HCT116 (cell line): ENCODE measurements around the gene UBE3C. TPM values are rescaled to one million over a fixed set of nuclear protein-coding genes. Genes with fewer than 3 reads are reported as not detected.

Experiments used
- ATAC-seq: fragments of 200-7000 bp; cut with Tn5 transposase; 2 replicates; pipeline ENCODE4 v1.9.1; 2020; ENCODE audit warnings: mild to moderate bottlenecking, moderate library complexity
- BruUV-seq: library from RNA; stranded (reverse); fragments of 400-500 nt; replicated peaks from 2 replicates; lab custom pipeline; 2021; lab: Mats Ljungman, UMichigan
- CTCF ChIA-PET: fragments of 300-600 bp; sonication (Branson Sonifier 250); formaldehyde crosslinking; loops from one replicate; lab custom pipeline; 2021; ENCODE audit warnings: antibody characterized with exemption; lab: Charles Lee
- POLR2A ChIA-PET: fragments of 300-600, 350-600 bp; sonication (Branson Sonifier 250); formaldehyde crosslinking; loops from one replicate; lab custom pipeline; 2021; ENCODE audit warnings: antibody characterized with exemption; lab: Charles Lee
- RAD21 ChIA-PET, 2 experiments: fragments of 300-600 bp; sonication (Branson Sonifier 250); formaldehyde crosslinking; loops; one replicate each; lab custom pipeline; 2023; ENCODE audit warnings: low total read pairs in 2 of 2; ENCODE audit not compliant: uncharacterized antibody in 2 of 2, unreplicated experiment in 2 of 2, low non-redundant PET in 1 of 2; lab: Charles Lee
- DNase-seq: peaks from one replicate; pipeline ENCODE4 v3.0.0-alpha.2; 2010; ENCODE audit warnings: low read depth, low spot score
- H2AFZ ChIP-seq: fragments of 200-600 bp; shearing (Covaris generic), sonication (generic); 2 replicates; pipeline ENCODE4 v1.6.1; 2017; ENCODE audit warnings: low read depth, mixed run types, mixed read lengths, antibody characterized with exemption, low read length; ENCODE audit not compliant: poor library complexity, severe bottlenecking
- H3K27ac ChIP-seq: 2 replicates; pipeline ENCODE4 v1.5.1; 2012; ENCODE audit warnings: low read depth, low read length
- H3K27me3 ChIP-seq: fragments of 200-600 bp; sonication (generic); 2 replicates; pipeline ENCODE4 v1.6.1; 2016; ENCODE audit warnings: mixed run types, low read length, mixed read lengths; ENCODE audit not compliant: insufficient read depth
- H3K36me3 ChIP-seq, 2 experiments: fragments of 200-500 bp in 1 of 2; fragments of 200-600 bp in 1 of 2; sonication (Bioruptor generic) in 1 of 2; sonication (generic) in 1 of 2; 2 replicates each; pipeline versions ENCODE4 v1.5.1 to v1.6.1; 2014 to 2016; ENCODE audit warnings: low read length in 2 of 2, inconsistent platforms in 1 of 2, mixed read lengths in 1 of 2, mixed run types in 1 of 2; ENCODE audit not compliant: insufficient read depth in 2 of 2, control insufficient read depth in 1 of 2
- H3K4me1 ChIP-seq, 2 experiments: fragments of 200-600 bp in 1 of 2; sonication (generic) in 1 of 2; 2 replicates each; pipeline versions ENCODE4 v1.5.1 to v1.6.1; 2012 to 2017; ENCODE audit warnings: low read length in 2 of 2, inconsistent platforms in 1 of 2, mild to moderate bottlenecking in 1 of 2, mixed read lengths in 1 of 2, mixed run types in 1 of 2, moderate library complexity in 1 of 2; ENCODE audit not compliant: insufficient read depth in 2 of 2, control insufficient read depth in 1 of 2
- H3K4me2 ChIP-seq: fragments of 200-600 bp; sonication (generic); 2 replicates; pipeline ENCODE4 v1.6.1; 2017; ENCODE audit warnings: mixed run types, low read length, mixed read lengths
- H3K4me3 ChIP-seq, 2 experiments: fragments of 200-600 bp in 1 of 2; sonication (generic) in 1 of 2; replicated peaks in 1 of 2; 2 replicates each; pipeline ENCODE4 v1.5.1; 2011 to 2016; ENCODE audit warnings: low read length in 2 of 2, control low read depth in 1 of 2, low read depth in 1 of 2, mild to moderate bottlenecking in 1 of 2, mixed read lengths in 1 of 2, mixed run types in 1 of 2
- H3K79me2 ChIP-seq: fragments of 200-600 bp; sonication (generic); 2 replicates; pipeline ENCODE4 v1.6.1; 2017; ENCODE audit warnings: mild to moderate bottlenecking, mixed run types, low read length, moderate library complexity, mixed read lengths; ENCODE audit not compliant: insufficient read depth
- H3K9ac ChIP-seq: fragments of 200-600 bp; sonication (generic); 2 replicates; pipeline ENCODE4 v1.6.1; 2016; ENCODE audit warnings: low read length, mixed read lengths
- H3K9me2 ChIP-seq: fragments of 200-600 bp; sonication (generic), shearing (Covaris generic); 2 replicates; pipeline ENCODE4 v1.6.1; 2017; ENCODE audit warnings: mixed run types, mild to moderate bottlenecking, moderate library complexity; ENCODE audit not compliant: insufficient read depth
- H3K9me3 ChIP-seq, 2 experiments: fragments of 200-500 bp in 1 of 2; fragments of 200-600 bp in 1 of 2; sonication (Bioruptor generic) in 1 of 2; sonication (generic) in 1 of 2; 2 replicates each; pipeline ENCODE4 v1.6.1; 2014 to 2017; ENCODE audit warnings: low read length in 2 of 2, mixed read lengths in 2 of 2, inconsistent platforms in 1 of 2, low read depth in 1 of 2, mild to moderate bottlenecking in 1 of 2, mixed run types in 1 of 2, moderate library complexity in 1 of 2; ENCODE audit not compliant: control insufficient read depth in 1 of 2, insufficient read depth in 1 of 2
- H4K20me1 ChIP-seq: fragments of 200-600 bp; sonication (generic), shearing (Covaris generic); 2 replicates; pipeline ENCODE4 v1.6.1; 2017; ENCODE audit warnings: mixed run types, mild to moderate bottlenecking, moderate library complexity; ENCODE audit not compliant: insufficient read depth
- CBX3 ChIP-seq: IDR thresholded peaks from 2 replicates; pipeline ENCODE4 v1.6.1; 2012; ENCODE audit warnings: low read depth
- FOSL1 ChIP-seq: IDR thresholded peaks from 2 replicates; pipeline ENCODE4 v1.6.1; 2012; ENCODE audit warnings: low read depth
- JUND ChIP-seq: IDR thresholded peaks from 2 replicates; pipeline ENCODE4 v1.6.1; 2012
- POLR2A ChIP-seq: IDR thresholded peaks from 2 replicates; pipeline ENCODE4 v1.7.0; 2011; ENCODE audit warnings: borderline replicate concordance; ENCODE audit not compliant: insufficient read depth, insufficient read length; ENCODE audit errors: extremely low read depth
- POLR2AphosphoS5 ChIP-seq: IDR thresholded peaks from 2 replicates; pipeline ENCODE4 v1.6.1; 2011; ENCODE audit warnings: mild to moderate bottlenecking, low read depth, low read length, moderate library complexity
- RAD21 ChIP-seq: IDR thresholded peaks from 2 replicates; pipeline ENCODE4 v1.6.1; 2012; ENCODE audit warnings: low read depth, mild to moderate bottlenecking
- SRF ChIP-seq: IDR thresholded peaks from 2 replicates; pipeline ENCODE4 v1.6.1; 2012; ENCODE audit warnings: low read depth
- ZBTB33 ChIP-seq: IDR thresholded peaks from 2 replicates; pipeline ENCODE4 v1.6.1; 2011; ENCODE audit warnings: mild to moderate bottlenecking, low read length, moderate library complexity; ENCODE audit not compliant: insufficient replicate concordance; ENCODE audit errors: extremely low read depth
- ZFX ChIP-seq: fragments of 450-650 bp; IDR thresholded peaks from 2 replicates; pipeline ENCODE4 v1.6.1; 2017
- intact Hi-C: fragments of 100-400 bp; cut with micrococcal nuclease; formaldehyde crosslinking; loops from 2 replicates; pipeline ENCODE4 v1.10.0; 2022
- total RNA-seq: library from RNA; stranded (reverse); gene quantifications from one replicate; pipeline ENCODE4 v1.2.1, GENCODE V29; 2021; ENCODE audit not compliant: unreplicated experiment
- TF ChIP-seq, protein P1 (sequence below): IDR thresholded peaks from 2 replicates; pipeline ENCODE4 v1.6.1; 2012; ENCODE audit warnings: low read depth
- TF ChIP-seq, protein P2 (sequence below): IDR thresholded peaks from 2 replicates; pipeline ENCODE4 v1.6.1; 2012

UBE3C gene
- total RNA-seq, 1 experiment from 2014 or later: 68.3 TPM

DNA sequence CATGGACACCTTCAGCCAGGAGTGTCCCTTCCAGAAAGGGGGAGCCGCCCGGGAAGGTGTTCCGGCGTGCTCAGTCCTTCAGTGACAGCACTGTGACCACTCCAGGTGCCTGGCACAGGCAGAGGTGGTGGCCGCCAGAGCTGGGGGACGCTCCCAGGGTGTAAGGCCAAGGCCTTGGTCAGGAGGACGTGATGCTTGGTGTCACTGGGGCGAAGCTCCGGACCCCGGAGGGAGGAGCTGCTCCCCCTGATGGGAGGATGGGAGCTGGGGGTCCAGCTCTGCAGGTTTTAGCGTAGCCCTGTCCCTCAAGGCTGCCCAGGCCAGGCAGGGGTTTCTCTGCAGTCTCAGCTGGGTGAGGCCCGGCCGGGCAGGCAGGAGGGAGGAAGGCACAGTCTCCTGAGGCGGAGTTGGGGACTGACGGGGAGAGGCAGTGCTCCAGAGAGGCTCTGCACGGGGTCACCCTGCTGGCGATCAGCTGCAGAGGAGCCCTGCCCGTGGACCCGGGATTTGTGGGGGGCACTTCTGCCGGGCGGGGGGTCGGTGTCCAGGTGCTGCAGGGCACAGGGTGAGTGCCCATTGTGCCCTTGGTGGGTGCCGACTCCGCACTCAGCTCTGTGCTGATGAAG, 141.6 kb downstream of the UBE3C start:
- no peak overlapping the region for H2AFZ ChIP-seq

More for the DNA sequence above, 141.6 kb downstream of the UBE3C start:
- Histone ChIP-seq H3K9ac (no peak overlapping the region), H3K9me2 (no peaks in the 10 kb centered on the region), H3K4me1 (peaks cover 5 to 11% of the 10 kb centered on the region in 2 experiments; a peak in 3 of 4 replicates), H3K79me2 (no peaks in the 10 kb centered on the region), H3K27me3 (no peaks in the 10 kb centered on the region), H3K36me3 (no peaks in the 10 kb centered on the region), H3K27ac (no peak overlapping the region), H3K4me3 (no peak overlapping the region), H3K4me2 (no peak overlapping the region), H4K20me1 (no peaks in the 10 kb centered on the region), H3K9me3 (no peaks in the 10 kb centered on the region)
- TF ChIP-seq JUND (no peak), CBX3 (no peak), RAD21 (no peak), POLR2A (no peak), ZBTB33 (no peak), FOSL1 (no peak), ZFX (no peak), SRF (no peak), POLR2AphosphoS5 (no peak)
- TF ChIP-seq, protein P1, sequence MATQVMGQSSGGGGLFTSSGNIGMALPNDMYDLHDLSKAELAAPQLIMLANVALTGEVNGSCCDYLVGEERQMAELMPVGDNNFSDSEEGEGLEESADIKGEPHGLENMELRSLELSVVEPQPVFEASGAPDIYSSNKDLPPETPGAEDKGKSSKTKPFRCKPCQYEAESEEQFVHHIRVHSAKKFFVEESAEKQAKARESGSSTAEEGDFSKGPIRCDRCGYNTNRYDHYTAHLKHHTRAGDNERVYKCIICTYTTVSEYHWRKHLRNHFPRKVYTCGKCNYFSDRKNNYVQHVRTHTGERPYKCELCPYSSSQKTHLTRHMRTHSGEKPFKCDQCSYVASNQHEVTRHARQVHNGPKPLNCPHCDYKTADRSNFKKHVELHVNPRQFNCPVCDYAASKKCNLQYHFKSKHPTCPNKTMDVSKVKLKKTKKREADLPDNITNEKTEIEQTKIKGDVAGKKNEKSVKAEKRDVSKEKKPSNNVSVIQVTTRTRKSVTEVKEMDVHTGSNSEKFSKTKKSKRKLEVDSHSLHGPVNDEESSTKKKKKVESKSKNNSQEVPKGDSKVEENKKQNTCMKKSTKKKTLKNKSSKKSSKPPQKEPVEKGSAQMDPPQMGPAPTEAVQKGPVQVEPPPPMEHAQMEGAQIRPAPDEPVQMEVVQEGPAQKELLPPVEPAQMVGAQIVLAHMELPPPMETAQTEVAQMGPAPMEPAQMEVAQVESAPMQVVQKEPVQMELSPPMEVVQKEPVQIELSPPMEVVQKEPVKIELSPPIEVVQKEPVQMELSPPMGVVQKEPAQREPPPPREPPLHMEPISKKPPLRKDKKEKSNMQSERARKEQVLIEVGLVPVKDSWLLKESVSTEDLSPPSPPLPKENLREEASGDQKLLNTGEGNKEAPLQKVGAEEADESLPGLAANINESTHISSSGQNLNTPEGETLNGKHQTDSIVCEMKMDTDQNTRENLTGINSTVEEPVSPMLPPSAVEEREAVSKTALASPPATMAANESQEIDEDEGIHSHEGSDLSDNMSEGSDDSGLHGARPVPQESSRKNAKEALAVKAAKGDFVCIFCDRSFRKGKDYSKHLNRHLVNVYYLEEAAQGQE: no peak
- TF ChIP-seq, protein P2, sequence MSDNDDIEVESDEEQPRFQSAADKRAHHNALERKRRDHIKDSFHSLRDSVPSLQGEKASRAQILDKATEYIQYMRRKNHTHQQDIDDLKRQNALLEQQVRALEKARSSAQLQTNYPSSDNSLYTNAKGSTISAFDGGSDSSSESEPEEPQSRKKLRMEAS: no peak
- ChIA-PET RAD21 (no interaction called here), POLR2A (no interaction called here), CTCF (no interaction called here)
- no TSS peak for BruUV-seq
- ATAC-seq (no peak), DNase-seq (no peak)
- intact Hi-C loops: no loop called here
